Islet precursor cell (in vitro differentiated cells): ENCODE data around the gene MAP2K6.
A peak's percentile ranks its signal among the peaks of the same experiment; 100 is the strongest.

Experiments
- DNase-seq: peaks from one replicate; pipeline ENCODE4 v3.0.0-alpha.2; 2018

MAP2K6 gene

GRCh38 chr17:69427486-69428197 lies 13.1 kb downstream of the MAP2K6 start:
- no peak for DNase-seq

- DNase-seq = no peak
Observed at GRCh38 chr17:69428252-69428980, 13.9 kb downstream of the MAP2K6 start.

- peak; percentile 80 for DNase-seq
Observed at GRCh38 chr17:69430488-69430887, 16.0 kb downstream of the MAP2K6 start.

GRCh38 chr17:69431835-69432234 lies 17.3 kb downstream of the MAP2K6 start:
- DNase-seq = no peak

GRCh38 chr17:69433093-69433492 lies 18.6 kb downstream of the MAP2K6 start:
- DNase-seq = no peak

DNA sequence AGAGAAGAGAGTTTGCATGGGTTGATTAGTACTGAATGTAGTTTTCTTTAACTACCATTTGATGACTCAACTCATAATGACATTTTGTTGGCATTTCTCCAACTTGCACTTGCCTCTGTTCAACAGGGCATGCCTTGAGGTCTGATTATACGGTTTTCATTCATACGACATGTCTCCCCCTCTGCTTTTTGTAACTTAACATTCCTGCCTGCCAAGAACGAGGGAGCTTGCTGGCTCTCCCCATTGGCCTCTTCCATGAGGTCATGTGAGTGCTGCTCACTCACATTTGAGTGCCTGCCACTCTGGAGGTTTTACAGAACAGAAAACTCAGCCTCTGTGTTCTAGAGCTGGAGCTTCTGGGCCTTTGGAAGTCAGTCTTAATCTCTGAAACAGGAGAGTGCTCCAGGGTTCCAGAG lies 19.7 kb downstream of the MAP2K6 start:
- peak; percentile 77 for DNase-seq

GRCh38 chr17:69435971-69436696 lies 21.6 kb downstream of the MAP2K6 start:
- DNase-seq = no peak

DNA sequence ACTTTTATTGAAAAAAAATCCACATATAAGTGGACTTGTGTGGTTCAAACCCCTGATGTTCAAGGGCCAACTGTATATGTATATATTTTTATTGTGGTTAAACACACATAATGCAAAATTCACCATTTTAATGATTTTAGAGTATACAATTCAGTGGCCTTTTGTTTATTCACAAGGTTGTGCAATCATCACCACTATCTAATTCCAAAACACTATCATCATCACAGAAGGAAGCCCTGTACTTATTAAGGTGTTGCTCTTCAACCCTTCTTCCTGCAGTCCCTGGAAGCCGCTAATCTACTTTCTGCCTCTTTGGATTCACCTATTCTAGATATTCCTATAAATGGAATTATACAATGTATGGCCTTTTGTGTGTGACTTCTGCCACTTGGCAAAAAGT lies 23.0 kb downstream of the MAP2K6 start:
- DNase-seq = no peak

DNA sequence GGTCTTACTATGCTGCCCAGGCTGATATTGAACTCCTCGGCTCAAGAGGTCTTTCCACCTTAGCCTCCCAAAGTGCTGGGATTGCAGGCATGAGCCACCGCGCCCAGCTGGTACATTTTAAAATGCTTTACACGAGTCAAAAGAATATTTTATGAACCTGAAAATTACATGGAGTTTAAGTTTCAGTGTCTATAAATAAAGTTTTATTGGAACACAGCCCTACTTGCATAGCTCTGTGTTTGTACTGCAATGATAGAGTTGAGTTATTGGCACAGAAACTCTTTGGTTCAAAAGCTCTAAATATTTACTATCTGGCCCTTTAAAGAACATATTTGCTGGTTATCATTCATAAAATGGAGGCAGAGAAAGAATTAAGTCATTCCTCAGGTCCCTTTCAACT lies 24.3 kb downstream of the MAP2K6 start:
- no peak for DNase-seq

DNA sequence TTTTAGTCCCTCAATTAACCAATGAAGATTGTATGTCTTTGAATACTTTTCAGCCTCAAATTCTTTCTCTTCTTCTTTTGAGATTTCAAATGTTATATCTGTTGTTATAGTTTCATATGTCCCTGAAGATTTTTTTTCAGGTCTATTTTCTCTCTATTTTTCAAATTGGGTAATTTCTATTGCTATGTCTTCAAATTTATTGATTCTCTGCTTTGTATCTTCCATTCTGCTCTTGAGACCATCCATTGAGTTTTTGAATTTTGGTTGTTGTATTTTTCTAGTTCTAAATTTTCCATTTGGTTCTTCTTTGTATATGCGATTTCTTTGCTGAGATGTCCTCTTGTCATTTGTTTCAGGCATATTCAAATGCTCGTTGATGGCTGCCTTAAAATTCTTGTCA lies 26.7 kb downstream of the MAP2K6 start:
- no peak for DNase-seq

DNA sequence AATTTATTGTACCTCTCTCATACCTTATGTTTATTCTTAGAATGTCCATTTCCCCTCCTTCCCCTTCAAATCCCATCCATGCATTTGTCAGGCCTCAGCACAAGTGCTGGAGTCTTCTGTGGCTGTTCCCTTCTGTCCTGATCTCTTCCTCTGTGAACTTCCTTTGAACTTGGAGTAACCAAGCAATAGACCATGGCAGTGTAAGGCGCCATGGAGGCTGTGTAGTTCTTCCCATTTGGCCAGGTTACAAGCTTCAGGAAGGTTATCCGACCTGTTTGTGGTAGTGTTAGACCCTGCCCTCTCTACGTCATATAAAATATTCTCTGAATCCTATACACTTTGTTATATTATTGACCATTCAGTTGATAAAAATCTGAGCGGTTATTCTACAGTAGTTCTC lies 28.6 kb downstream of the MAP2K6 start:
- no peak for DNase-seq

DNA sequence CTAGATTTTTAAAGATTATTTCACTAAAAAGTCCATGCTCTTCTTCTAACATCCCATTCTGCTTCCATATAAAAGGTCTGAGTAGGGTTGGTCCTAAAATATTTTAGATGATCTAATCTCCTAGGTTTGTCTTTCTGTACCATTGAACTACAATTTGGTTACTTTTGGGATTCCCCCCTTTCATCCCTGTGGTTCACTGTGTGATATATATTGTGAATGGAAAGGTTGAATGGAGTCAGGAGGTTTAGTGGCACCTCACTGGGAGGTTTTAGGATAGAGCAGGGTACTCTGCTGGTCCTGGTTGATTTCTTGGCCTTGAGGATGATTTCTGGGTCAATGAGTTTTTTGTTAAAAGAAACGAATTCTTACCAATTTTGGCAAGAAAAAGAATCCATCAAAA lies 29.5 kb downstream of the MAP2K6 start:
- DNase-seq = no peak

DNA sequence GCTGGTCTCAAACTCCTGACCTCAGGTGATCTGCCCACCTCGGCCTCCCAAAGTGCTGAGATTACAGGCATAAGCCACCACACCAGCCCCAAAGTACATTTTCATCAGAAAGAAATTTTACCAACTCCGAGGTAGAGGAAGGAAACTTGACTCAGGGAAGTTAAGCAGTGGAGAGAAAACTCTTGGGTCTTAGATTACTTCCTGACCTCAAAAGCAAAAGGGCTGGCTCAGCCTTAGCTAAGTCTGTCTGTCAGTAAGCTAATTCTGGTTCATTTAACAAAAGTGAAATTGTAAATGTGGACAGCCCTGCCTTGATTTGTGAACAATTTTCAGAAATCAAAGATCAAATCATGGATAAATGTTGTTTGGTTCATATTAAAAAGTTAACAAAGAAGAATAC lies 30.6 kb downstream of the MAP2K6 start:
- DNase-seq = no peak

DNA sequence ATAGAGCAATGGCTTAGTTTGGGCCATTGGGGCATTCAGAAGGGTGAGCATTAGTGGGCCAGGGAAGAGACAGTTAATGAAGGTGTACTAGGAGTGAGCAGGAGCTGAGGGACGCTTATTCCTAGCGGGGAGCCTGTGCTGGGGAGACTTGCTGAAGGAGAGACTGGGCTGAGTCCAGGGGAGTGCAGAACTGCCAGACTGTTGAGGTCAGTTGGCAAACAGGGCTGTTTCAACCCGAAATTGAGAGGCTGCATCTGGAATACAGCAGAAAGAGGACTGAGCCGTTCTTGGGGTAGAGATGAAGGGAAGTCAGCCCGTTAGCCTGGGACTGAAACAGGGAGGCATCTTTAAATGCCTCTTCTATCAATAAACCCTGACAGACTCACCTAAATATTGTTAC lies 33.2 kb downstream of the MAP2K6 start:
- no peak for DNase-seq

DNA sequence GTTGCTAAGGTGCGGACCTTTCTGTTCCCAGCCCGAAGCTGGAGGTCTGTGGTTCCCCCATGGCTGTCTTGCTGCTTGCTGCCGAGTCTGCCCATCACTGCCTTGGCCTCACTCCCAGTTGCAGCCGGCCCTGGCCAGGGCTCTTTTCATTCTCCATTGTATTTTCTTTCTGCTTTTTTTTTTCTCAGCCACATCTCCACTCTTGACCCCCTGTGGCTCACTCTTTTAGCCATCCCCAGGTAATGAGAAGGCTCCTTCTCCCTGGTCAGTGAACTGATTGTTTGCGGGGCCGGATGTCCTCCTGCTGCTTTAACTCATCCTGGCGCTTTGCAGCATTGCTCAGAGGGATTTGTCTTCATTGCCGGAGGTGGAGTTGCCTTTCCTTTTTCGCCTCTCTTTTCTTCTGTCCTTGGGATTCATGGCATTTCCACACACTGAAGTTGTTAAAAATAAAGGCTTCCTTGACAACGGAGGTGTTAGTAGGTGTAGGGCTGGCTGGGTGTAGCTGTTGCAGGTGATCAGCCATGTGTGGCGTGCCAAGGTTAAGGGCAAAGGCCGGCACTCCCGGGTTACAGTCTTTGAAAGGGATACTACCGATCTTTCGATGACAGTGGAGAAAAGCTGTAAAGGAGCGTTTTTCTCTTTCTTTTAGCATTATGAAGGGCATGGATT lies 34.1 kb downstream of the MAP2K6 start:
- peak; percentile 76 for DNase-seq

- no peak for DNase-seq
Observed at GRCh38 chr17:69450131-69450530, 35.6 kb downstream of the MAP2K6 start.

GRCh38 chr17:69450918-69451317 lies 36.4 kb downstream of the MAP2K6 start:
- DNase-seq = peak; percentile 68

GRCh38 chr17:69451416-69452394 lies 37.2 kb downstream of the MAP2K6 start:
- peak; percentile 67 for DNase-seq

- peak; percentile 65 for DNase-seq
Observed at GRCh38 chr17:69452664-69453260, 38.3 kb downstream of the MAP2K6 start.

DNA sequence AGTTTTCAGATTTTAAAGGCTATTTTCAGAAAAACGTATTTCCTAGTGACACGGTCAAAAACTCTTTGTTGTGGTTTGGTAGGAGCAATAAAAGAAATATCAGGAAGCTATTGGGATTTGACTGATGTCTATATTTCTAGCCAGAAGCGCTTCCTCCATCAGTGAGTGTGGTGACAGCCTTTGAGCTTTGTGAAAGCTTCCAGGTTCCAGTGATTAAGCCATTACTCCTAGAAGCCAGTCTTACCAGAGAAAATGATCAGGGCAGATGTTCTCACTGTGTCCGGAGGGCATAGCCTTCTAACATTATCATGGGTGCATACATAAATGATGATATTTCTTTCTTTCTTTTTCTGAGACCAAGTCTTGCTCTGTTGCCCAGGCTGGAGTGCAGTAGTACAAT lies 39.6 kb downstream of the MAP2K6 start:
- no peak for DNase-seq

GRCh38 chr17:69455040-69455439 lies 40.5 kb downstream of the MAP2K6 start:
- no peak for DNase-seq

GRCh38 chr17:69457603-69458002 lies 43.1 kb downstream of the MAP2K6 start:
- no peak for DNase-seq
